ENCODE measurements around the gene ERAL1.
"Not testable (repeated sequence)": the region's sequence is repeated elsewhere in the genome, so short reads cannot be mapped to it uniquely, and the experiment has no call there.

Gene ERAL1

GRCh38 chr17:28855336-28855679, 492 bp downstream of the ERAL1 start:
- DNase-seq = no peak

- no peak for DNase-seq
These were observed 1.3 kb downstream of the ERAL1 start for GRCh38 chr17:28856028-28856574.

GRCh38 chr17:28857905-28858800, 3.3 kb downstream of the ERAL1 start:
- DNase-seq = no peak

GRCh38 chr17:28858801-28859355, 4.1 kb downstream of the ERAL1 start:
- no peak for DNase-seq

- DNase-seq = no peak
These were observed 5.6 kb downstream of the ERAL1 start for GRCh38 chr17:28860363-28860808.

- no peak for DNase-seq
These were observed 6.8 kb downstream of the ERAL1 start for GRCh38 chr17:28861393-28862203.

GRCh38 chr17:28862561-28862960, 7.7 kb downstream of the ERAL1 start:
- no peak for DNase-seq

- DNase-seq = no peak
These were observed 9.1 kb downstream of the ERAL1 start for GRCh38 chr17:28863953-28864352.

GRCh38 chr17:28864991-28865849, 10.4 kb downstream of the ERAL1 start:
- DNase-seq = no peak

- no peak for DNase-seq
These were observed 11.3 kb downstream of the ERAL1 start for GRCh38 chr17:28865946-28866752.

- no peak for DNase-seq
These were observed 12.5 kb downstream of the ERAL1 start for GRCh38 chr17:28867276-28867675.

- DNase-seq = peak; percentile 33
These were observed 16.3 kb downstream of the ERAL1 start for GRCh38 chr17:28871056-28871579.

- DNase-seq = no peak
These were observed 19.0 kb downstream of the ERAL1 start for GRCh38 chr17:28873839-28874238.

- no peak for DNase-seq
These were observed 19.9 kb downstream of the ERAL1 start for GRCh38 chr17:28874750-28875149.

- no peak for DNase-seq
These were observed 21.2 kb downstream of the ERAL1 start for GRCh38 chr17:28875848-28876550.

GRCh38 chr17:28877150-28877711, 22.4 kb downstream of the ERAL1 start:
- not testable (repeated sequence) for DNase-seq

- DNase-seq = no peak
These were observed 23.5 kb downstream of the ERAL1 start for GRCh38 chr17:28878158-28878910.

- DNase-seq = no peak
These were observed 24.2 kb downstream of the ERAL1 start for GRCh38 chr17:28878981-28879380.

- DNase-seq = no peak
These were observed 25.2 kb downstream of the ERAL1 start for GRCh38 chr17:28879886-28880571.
